D721Med (cell line): Measurements from ENCODE around the gene LCN1.

Source experiments
- DNase-seq: peaks from one replicate; pipeline ENCODE4 v3.0.0; 2011; ENCODE audit warnings: low spot score; ENCODE audit not compliant: insufficient read length
- FAIRE-seq: peaks from 2 replicates; lab custom pipeline; 2011; peaks lifted over from hg19 to GRCh38; lab: Jason Lieb, UNC
- TF ChIP-seq, protein P1 (sequence below): IDR thresholded peaks from 2 replicates; pipeline ENCODE4 v1.5.1; 2012; ENCODE audit warnings: mild to moderate bottlenecking, control low read depth; ENCODE audit not compliant: insufficient read depth; ENCODE audit errors: missing control alignments

The LCN1 gene

DNA sequence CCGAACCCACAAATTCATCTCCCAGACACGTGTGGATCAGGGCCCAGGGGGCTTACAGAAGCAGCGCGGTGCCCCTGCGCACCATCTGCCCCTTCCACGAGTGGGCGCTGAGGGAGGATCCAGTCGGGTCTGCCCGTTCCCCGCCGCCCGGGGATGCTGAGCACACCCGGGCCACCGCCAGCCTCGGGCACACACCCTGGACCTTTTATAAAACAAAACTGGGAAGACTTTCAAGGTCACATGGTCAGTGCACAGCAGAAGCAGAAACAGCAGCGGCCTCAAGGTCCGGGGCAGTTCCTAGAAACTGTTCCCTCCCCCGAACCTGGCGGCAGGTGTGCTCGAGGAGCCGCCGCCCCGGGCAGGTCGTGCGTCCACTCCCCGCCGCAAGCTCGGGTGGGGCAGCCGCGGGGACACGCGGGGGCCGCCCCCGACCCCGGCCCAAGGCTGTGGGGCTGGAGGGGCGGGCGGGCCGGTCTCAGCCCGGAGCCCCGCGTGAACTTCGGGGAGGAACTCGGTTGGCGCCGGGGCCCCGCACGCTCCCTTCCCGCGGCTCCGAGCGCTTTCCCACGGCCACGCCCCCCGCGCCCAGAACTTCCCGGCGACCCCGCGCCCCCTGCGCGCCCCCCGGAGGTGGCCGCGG, 42.3 kb upstream of the LCN1 start:
- no peak for DNase-seq
- FAIRE-seq = no peak
- TF ChIP-seq, protein P1, sequence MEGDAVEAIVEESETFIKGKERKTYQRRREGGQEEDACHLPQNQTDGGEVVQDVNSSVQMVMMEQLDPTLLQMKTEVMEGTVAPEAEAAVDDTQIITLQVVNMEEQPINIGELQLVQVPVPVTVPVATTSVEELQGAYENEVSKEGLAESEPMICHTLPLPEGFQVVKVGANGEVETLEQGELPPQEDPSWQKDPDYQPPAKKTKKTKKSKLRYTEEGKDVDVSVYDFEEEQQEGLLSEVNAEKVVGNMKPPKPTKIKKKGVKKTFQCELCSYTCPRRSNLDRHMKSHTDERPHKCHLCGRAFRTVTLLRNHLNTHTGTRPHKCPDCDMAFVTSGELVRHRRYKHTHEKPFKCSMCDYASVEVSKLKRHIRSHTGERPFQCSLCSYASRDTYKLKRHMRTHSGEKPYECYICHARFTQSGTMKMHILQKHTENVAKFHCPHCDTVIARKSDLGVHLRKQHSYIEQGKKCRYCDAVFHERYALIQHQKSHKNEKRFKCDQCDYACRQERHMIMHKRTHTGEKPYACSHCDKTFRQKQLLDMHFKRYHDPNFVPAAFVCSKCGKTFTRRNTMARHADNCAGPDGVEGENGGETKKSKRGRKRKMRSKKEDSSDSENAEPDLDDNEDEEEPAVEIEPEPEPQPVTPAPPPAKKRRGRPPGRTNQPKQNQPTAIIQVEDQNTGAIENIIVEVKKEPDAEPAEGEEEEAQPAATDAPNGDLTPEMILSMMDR = no peak

DNA sequence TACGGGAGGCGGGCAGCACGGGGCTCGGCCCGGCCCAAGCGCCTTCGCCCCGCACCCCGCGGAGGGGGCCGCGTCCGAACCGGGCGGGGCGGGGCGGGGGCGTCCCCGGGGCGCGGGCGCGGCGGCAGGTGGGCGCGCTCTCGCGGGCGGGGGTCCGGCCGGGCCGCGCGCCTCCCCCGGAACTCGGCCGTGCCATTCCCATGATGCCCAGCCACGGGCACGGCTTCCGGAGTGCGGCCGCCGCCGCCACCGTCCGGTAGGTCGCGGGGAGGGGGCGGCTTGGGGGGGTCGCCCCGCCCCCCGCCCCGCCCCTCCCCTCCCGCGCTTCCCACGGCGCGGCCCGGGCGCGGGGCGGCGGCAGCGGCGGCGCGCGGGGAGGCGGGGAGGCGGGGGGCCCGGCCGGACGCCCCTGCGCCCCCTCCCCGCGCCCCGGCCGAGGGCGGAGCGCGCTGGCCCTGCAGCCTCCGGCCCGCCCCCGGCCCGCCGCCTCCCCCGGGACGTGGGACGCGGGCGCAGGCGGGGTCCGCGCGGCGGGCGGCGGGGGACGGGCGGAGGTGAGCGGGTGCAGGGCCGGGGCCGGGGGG, 41.7 kb upstream of the LCN1 start, which contains the start of gene PPP1R26:
Gene PPP1R26 (plus strand): TSS at position 314 of the 584 bp plus-strand sequence. CDS start 4,729 bp downstream, outside the sequence.
- FAIRE-seq (no peak), DNase-seq (no peak)
- TF ChIP-seq, protein P1 = no peak

DNA sequence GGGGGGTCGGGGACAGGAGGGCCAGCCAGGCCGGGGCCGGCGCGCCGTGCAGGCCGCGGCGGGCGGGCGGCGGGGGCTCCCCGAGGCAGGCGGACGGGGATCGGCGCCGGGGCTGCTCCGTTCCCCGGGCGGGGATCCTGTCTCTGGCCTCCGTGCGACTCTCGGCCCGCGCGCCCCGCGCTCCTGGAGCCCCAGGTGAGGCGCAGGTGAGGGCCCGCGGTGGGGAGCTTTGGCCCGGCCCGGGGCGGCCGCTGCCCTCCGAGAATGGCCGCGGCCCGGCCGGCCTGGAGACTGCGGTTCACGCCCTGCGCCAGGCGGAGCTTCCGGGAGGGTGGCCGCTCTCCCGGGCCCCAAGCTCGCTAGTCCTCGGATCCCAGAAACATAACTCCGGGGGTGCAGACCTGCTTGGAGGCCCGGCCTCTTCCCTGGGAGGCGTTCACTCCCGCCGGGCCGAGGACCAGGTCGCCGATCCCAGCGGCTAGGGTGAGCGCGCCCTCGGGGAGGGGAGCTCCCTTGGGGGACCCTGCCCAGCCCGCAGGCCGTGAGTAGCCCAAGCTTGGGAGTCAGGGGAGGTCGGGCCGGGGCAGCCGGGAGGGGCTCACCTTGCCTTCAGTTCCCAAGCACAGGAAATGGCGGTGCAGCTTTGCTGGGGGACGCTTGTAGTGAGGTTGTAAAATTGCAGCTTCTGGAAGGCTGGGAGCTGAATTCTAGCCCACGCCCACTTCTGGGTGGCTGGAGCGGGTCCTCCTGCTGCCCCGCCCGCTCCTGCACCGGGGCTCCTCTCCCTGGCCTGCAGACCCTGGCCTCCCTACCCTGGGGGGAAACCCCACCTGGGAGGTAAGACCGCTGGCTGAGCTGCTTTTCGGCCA, 40.9 kb upstream of the LCN1 start:
- FAIRE-seq = no peak
- TF ChIP-seq, protein P1 = no peak
- no peak for DNase-seq

DNA sequence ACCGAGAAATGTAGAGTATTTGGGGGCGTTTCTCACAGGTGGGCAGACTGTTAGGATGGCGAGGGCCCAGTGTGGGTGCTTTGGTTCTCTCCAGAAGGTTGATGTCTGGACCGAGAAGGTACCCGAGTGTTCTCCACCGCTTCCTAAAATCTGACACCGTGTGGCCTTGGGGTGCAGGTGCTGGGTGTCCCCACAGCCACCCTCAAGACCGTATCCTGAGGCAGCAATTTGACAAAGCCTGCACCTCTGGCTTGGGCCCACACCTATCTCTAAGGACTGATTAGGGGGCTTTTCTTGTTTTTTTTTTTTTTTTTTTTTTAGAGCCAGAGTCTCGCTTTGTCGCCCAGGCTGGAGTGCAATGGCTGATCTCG, 40.3 kb upstream of the LCN1 start:
- TF ChIP-seq, protein P1 = no peak
- FAIRE-seq = no peak
- DNase-seq = no peak

DNA sequence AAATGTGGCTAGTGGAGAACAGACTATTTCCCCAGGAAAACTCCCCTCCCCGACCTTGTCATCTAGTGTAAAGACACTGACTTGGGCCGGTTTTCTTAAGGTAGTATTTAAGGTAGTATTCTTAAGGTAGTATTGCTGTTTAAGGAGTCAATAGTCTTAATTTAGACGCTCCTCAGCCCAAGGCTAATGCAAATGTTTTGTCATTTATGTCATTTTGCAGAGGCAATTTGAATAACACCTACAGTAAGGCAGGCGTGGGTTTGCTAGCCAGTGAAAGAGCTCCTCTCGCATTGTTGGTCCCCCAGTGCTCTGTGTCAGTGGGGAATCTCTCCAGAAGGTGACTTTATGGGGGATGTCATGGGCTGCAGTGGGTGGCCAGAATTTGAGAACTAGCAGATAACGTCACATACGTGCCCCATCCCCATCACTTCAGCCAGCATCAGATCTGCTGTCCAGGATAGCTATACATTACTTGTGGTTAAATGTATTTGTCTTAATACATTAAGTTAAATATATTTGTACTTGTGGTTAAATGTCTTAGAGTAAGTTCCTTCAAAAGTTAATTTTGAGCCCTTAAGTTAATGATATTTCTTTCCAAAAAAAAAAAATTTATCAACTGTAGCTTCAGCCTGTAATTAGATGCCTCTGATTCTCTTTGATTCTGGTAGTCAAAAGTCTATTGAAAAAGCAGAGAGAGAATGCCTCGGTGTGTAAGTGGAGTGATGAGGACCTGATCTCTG, 39.1 kb upstream of the LCN1 start:
- no peak for DNase-seq
- TF ChIP-seq, protein P1 = no peak
- no peak for FAIRE-seq

DNA sequence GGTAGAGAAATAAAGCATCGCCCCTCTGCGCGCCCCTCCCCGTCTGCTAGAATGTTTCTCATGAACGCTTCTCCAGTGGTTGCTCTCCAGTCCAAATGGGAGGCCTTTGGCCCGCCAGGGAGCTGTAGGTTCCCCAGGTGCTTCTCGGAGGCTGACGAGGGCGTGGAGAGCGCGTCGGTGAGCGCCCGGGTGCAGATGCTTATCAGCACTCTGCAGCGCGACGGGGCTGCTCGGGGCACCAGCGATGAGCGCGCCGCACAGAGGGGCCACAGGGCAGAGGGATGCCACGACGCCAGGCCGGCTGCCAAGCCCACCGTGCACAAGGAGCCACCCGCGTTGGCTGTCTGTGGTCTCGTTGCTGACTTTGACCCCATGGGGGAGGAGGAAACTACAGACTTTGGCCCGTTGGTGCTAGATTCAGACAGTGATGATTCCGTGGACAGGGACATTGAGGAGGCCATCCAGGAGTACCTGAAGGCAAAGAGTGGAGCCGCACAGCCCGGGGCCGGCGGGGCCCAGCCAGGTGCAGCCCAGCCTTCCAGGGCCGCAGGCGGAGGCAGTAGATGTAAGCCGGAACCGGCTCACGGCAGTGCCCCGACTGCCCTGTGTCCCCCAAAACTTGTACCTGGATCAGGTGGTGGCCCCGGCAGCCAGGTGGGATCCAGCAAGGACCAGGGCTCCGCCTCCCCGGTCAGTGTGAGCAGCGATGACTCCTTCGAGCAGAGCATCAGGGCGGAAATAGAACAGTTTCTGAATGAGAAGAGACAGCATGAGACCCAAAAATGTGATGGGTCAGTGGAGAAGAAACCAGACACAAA, 36.6 kb upstream of the LCN1 start:
- no peak for FAIRE-seq
- TF ChIP-seq, protein P1 = no peak
- no peak for DNase-seq
